A549 (cell line): ENCODE measurements around the gene SPIN1. TPM values are rescaled to one million over a fixed set of nuclear protein-coding genes. Genes with fewer than 3 reads are reported as not detected.

Source experiments
- ATAC-seq, 2 experiments: fragments of 200-7000 bp in 1 of 2; fragments of >200 bp in 1 of 2; cut with Nextera tagmentation in 1 of 2; cut with Tn5 transposase in 1 of 2; 3 replicates each; pipeline versions ENCODE4 v1.8.0 to v1.9.1; 2018 to 2020; ENCODE audit warnings: mild to moderate bottlenecking in 1 of 2, moderate library complexity in 1 of 2
- CTCF ChIA-PET: fragments of 300-600 bp; sonication (Branson Sonifier 250); formaldehyde crosslinking; extraction: SDS; loops from one replicate; lab custom pipeline; 2021; ENCODE audit warnings: antibody characterized with exemption, inconsistent platforms; lab: Yijun Ruan, JAX
- POLR2A ChIA-PET: fragments of 350-600 bp; formaldehyde crosslinking; extraction: SDS; loops from one replicate; lab custom pipeline; 2021; ENCODE audit warnings: antibody characterized with exemption, inconsistent platforms; lab: Yijun Ruan, JAX
- DNase-seq, 2 experiments: peaks; one replicate each; pipeline versions ENCODE4 v3.0.0 to v3.0.0-alpha.2; 2011 to 2016; ENCODE audit warnings: low read depth in 1 of 2, low spot score in 1 of 2
- FAIRE-seq: peaks from 2 replicates; lab custom pipeline; 2011; peaks lifted over from hg19 to GRCh38; lab: Jason Lieb, UNC
- H3K27ac ChIP-seq, 2 experiments: fragments of >200 bp; sonication (Bioruptor Twin); formaldehyde crosslinking; 3 replicates each; pipeline ENCODE4 v1.5.1; 2016 to 2017
- H3K4me1 ChIP-seq: fragments of >200 bp; sonication (Bioruptor Twin); formaldehyde crosslinking; 3 replicates; pipeline ENCODE4 v1.6.1; 2016
- H3K4me2 ChIP-seq: fragments of >200 bp; sonication (Bioruptor Twin); formaldehyde crosslinking; 3 replicates; pipeline ENCODE4 v1.6.1; 2016
- H3K4me3 ChIP-seq: fragments of >200 bp; sonication (Bioruptor Twin); formaldehyde crosslinking; 3 replicates; pipeline ENCODE4 v1.5.1; 2016
- H3K9me3 ChIP-seq: fragments of >200 bp; sonication (Bioruptor Twin); formaldehyde crosslinking; 3 replicates; pipeline ENCODE4 v1.6.1; 2016
- CBX2 ChIP-seq: fragments of 200-600 bp; sonication (generic); IDR thresholded peaks from 2 replicates; pipeline ENCODE4 v1.6.1; 2016; ENCODE audit warnings: low read depth, mild to moderate bottlenecking, borderline replicate concordance
- CHD2 ChIP-seq: fragments of 150-350 bp; IDR thresholded peaks from 2 replicates; pipeline ENCODE4 v1.6.1; 2014; ENCODE audit warnings: low read length; ENCODE audit not compliant: partially characterized antibody
- CHD4 ChIP-seq: fragments of 200-600 bp; sonication (generic); IDR thresholded peaks from 2 replicates; pipeline ENCODE4 v1.6.1; 2016; ENCODE audit warnings: antibody characterized with exemption, mild to moderate bottlenecking, borderline replicate concordance
- EHF ChIP-seq: fragments of 250-450 bp; sonication (Bioruptor Pico); IDR thresholded peaks from 2 replicates; pipeline ENCODE4 v1.5.0; 2020; ENCODE audit warnings: mild to moderate bottlenecking
- EHMT2 ChIP-seq: fragments of 200-600 bp; sonication (generic); IDR thresholded peaks from 2 replicates; pipeline ENCODE4 v1.6.1; 2016; ENCODE audit warnings: antibody characterized with exemption, low read depth, mild to moderate bottlenecking, moderate library complexity
- ESRRA ChIP-seq: fragments of 150-350 bp; IDR thresholded peaks from 2 replicates; pipeline ENCODE4 v1.6.1; 2014; ENCODE audit warnings: mild to moderate bottlenecking, low read length, borderline replicate concordance
- FOXS1 ChIP-seq: fragments of 250-450 bp; sonication (Bioruptor Pico); IDR thresholded peaks from 2 replicates; pipeline ENCODE4 v1.5.0; 2020; ENCODE audit warnings: mild to moderate bottlenecking, moderate library complexity
- GATA3 ChIP-seq: IDR thresholded peaks from 2 replicates; pipeline ENCODE4 v1.6.1; 2012; ENCODE audit warnings: borderline replicate concordance
- HDAC2 ChIP-seq: fragments of 200-600 bp; sonication (generic); IDR thresholded peaks from 2 replicates; pipeline ENCODE4 v1.6.1; 2016
- HEYL ChIP-seq: fragments of 250-450 bp; sonication (Bioruptor Pico); IDR thresholded peaks from 2 replicates; pipeline ENCODE4 v1.8.0; 2021; ENCODE audit warnings: mild to moderate bottlenecking, moderate library complexity
- HOXA7 ChIP-seq: fragments of 250-450 bp; sonication (Bioruptor Pico); IDR thresholded peaks from 2 replicates; pipeline ENCODE4 v1.5.0; 2020; ENCODE audit warnings: mild to moderate bottlenecking, moderate library complexity
- HOXB5 ChIP-seq: fragments of 250-450 bp; sonication (Bioruptor Pico); IDR thresholded peaks from 2 replicates; pipeline ENCODE4 v1.5.0; 2020; ENCODE audit warnings: mild to moderate bottlenecking, moderate library complexity
- JUN ChIP-seq, 2 experiments: fragments of >200 bp; sonication (Bioruptor Twin); formaldehyde crosslinking; IDR thresholded peaks; 2 replicates in 1 of 2; 3 replicates in 1 of 2; pipeline ENCODE4 v1.6.1; 2016 to 2017
- KDM1A ChIP-seq: fragments of 200-600 bp; sonication (generic); IDR thresholded peaks from 2 replicates; pipeline ENCODE4 v1.6.1; 2016; ENCODE audit warnings: low read depth, mild to moderate bottlenecking
- MAZ ChIP-seq: fragments of 150-350 bp; IDR thresholded peaks from 2 replicates; pipeline ENCODE4 v1.6.1; 2014; ENCODE audit warnings: antibody characterized with exemption, low read depth, low read length, borderline replicate concordance
- POLR2A ChIP-seq: IDR thresholded peaks from 2 replicates; pipeline ENCODE4 v1.6.1; 2012; ENCODE audit warnings: mild to moderate bottlenecking, low read length
- RARB ChIP-seq: fragments of 250-450 bp; sonication (Bioruptor Pico); IDR thresholded peaks from 2 replicates; pipeline ENCODE4 v1.8.0; 2021; ENCODE audit warnings: mild to moderate bottlenecking, moderate library complexity
- RFX5 ChIP-seq: fragments of 450-650 bp; IDR thresholded peaks from 2 replicates; pipeline ENCODE4 v1.7.1; 2014; ENCODE audit warnings: antibody characterized with exemption, mild to moderate bottlenecking, moderate library complexity
- RNF2 ChIP-seq: fragments of 200-600 bp; sonication (generic); IDR thresholded peaks from 2 replicates; pipeline ENCODE4 v1.6.1; 2016; ENCODE audit warnings: low read depth, mild to moderate bottlenecking, antibody characterized with exemption, moderate library complexity, borderline replicate concordance
- ZNF302 ChIP-seq: fragments of 250-450 bp; sonication (Bioruptor Pico); IDR thresholded peaks from 2 replicates; pipeline ENCODE4 v1.9.0; 2021; ENCODE audit warnings: inconsistent platforms, mild to moderate bottlenecking, moderate library complexity
- WGBS: methylation state at CpG from one replicate; pipeline ENCODE4 v1.1.6; 2017; ENCODE audit errors: missing lambda C conversion rate; 5-methylcytosine and 5-hydroxymethylcytosine counted together
- polyA plus RNA-seq, 4 experiments: library from polyadenylated mRNA; depleted of rRNA in 3 of 4; stranded (reverse); fragments of >200 nt; fragmentation: RNase III in 1 of 4; extraction: RNeasy Plus Mini Kit Qiagen cat#74134 plus additional on column Dnase treatment in 1 of 4; gene quantifications; 2 replicates in 3 of 4; 3 replicates in 1 of 4; pipeline ENCODE4 v1.2.3, GENCODE V29; 2011 to 2017
- TF ChIP-seq, protein P1 (sequence below): fragments of 250-450 bp; sonication (Bioruptor Pico); IDR thresholded peaks from 2 replicates; pipeline ENCODE4 v1.5.0; 2021; ENCODE audit warnings: mild to moderate bottlenecking, moderate library complexity, borderline replicate concordance
- TF ChIP-seq, protein P2 (sequence below): fragments of >200 bp; sonication (Bioruptor Twin); formaldehyde crosslinking; IDR thresholded peaks from 3 replicates; pipeline ENCODE4 v1.5.1; 2016
- TF ChIP-seq, protein P3 (sequence below): IDR thresholded peaks from 2 replicates; pipeline ENCODE4 v1.6.1; 2012; ENCODE audit warnings: low read depth, borderline replicate concordance

The SPIN1 gene
- polyA plus RNA-seq, 2 of the 4 experiments (the other 2 are of a cell fraction): 47.8 to 83.9 TPM

DNA sequence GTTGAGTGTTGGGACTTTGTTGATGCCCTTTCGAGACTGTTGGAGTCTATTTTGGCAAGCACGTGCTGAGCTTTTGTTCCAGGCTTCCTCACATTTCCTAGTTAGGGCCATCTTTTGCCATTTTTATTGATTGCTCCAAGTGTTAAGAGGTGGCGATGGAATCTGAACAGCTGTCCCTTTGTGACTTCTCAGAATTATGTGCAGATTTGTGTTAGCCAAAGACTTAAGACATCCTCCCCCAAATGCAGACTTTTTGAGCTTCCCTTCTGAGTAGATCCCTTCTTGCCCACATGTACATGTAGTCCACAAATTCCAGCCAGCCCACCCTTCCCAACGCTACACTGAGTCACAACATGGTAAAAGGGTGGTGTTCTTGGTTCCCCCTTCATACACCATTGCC lies 59.2 kb downstream of the SPIN1 start (continued):
- TF ChIP-seq, protein P1, sequence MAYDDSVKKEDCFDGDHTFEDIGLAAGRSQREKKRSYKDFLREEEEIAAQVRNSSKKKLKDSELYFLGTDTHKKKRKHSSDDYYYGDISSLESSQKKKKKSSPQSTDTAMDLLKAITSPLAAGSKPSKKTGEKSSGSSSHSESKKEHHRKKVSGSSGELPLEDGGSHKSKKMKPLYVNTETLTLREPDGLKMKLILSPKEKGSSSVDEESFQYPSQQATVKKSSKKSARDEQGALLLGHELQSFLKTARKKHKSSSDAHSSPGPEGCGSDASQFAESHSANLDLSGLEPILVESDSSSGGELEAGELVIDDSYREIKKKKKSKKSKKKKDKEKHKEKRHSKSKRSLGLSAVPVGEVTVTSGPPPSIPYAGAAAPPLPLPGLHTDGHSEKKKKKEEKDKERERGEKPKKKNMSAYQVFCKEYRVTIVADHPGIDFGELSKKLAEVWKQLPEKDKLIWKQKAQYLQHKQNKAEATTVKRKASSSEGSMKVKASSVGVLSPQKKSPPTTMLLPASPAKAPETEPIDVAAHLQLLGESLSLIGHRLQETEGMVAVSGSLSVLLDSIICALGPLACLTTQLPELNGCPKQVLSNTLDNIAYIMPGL: no peak
- no peak for TF ChIP-seq ZNF302 (CRISPR knock-in tag)
- TF ChIP-seq, protein P2, sequence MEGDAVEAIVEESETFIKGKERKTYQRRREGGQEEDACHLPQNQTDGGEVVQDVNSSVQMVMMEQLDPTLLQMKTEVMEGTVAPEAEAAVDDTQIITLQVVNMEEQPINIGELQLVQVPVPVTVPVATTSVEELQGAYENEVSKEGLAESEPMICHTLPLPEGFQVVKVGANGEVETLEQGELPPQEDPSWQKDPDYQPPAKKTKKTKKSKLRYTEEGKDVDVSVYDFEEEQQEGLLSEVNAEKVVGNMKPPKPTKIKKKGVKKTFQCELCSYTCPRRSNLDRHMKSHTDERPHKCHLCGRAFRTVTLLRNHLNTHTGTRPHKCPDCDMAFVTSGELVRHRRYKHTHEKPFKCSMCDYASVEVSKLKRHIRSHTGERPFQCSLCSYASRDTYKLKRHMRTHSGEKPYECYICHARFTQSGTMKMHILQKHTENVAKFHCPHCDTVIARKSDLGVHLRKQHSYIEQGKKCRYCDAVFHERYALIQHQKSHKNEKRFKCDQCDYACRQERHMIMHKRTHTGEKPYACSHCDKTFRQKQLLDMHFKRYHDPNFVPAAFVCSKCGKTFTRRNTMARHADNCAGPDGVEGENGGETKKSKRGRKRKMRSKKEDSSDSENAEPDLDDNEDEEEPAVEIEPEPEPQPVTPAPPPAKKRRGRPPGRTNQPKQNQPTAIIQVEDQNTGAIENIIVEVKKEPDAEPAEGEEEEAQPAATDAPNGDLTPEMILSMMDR: no peak
- no peak for TF ChIP-seq EHMT2

DNA sequence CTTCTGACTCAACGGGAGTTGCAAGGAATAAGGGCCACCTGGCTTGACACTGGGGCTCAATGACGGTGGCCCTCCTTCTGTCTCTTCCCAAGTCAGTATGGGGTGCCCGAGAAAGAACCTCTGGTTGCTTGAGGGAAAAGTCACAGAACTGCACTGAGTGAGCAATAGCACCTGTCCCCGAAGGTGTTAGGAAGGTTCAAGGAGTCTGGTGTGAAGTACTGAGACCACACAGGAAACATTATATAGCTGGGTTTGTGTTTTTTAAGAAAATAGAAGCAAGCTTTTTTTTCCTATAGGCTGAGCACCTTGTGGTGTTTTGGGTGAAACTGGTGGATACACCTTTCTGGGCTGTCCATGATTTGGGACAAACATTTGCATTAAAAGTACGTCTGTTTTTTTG lies 62.9 kb downstream of the SPIN1 start:
- Histone ChIP-seq H3K9me3 (no peaks in the 10 kb centered on the region), H3K4me2 (no peak overlapping the region), H3K4me3 (no peak overlapping the region), H3K4me1 (no peaks in the 10 kb centered on the region), H3K27ac (no peak overlapping the region)
- WGBS: 88% methylated on average over 5 of the region's 5 CpGs
- TF ChIP-seq HEYL (CRISPR knock-in tag) (no peak), ESRRA (no peak), RFX5 (no peak), HOXA7 (CRISPR knock-in tag) (no peak), POLR2A (no peak), RNF2 (no peak), EHF (CRISPR knock-in tag) (no peak), CHD4 (no peak), RARB (CRISPR knock-in tag) (no peak), FOXS1 (CRISPR knock-in tag) (no peak), JUN (IDR thresholded peaks at IDR 0.05) (no peak), KDM1A (no peak), CBX2 (no peak)
- ATAC-seq (no peak), FAIRE-seq (no peak), DNase-seq (no peak)
- CTCF ChIA-PET: interaction anchor here (0.9 kb wide), 1 partner anchor 79 kb away, joined by 3 read pairs; no protein-coding TSS in a partner anchor
- POLR2A ChIA-PET: no interaction called here

DNA sequence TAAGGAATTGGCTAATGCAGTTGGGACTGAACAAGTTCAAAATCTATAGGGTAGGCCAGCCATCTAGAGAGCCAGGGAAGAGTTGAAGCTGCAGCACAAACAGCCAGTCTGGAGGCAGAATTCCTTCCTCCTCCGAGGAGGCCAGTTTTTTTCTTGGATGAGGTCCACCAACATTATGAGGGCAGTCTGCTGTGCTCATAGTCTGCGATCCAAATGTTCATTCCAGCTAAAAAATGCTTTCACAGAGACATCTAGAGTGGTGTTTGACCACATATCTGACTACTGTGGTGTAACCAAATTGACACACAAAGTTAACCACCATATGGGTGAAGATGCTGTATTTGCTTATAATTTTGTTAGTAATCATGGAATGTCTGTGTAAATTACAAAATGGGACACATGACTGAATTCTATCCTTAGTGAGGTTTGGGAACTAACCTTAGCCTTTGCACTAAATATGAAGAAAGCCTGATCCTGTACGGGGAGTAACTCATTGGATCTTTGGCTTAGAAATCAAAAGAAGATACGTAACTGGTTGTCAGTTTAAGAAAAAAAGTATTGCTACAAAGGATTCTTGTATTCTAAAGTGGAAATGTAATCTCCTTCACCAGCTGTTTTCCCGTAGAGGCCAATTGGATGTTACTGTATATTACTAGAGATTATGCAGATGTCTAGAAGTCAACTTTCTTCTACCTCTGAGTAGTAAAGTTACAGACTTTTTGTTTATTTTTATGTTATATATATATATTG lies 70.6 kb downstream of the SPIN1 start:
- ATAC-seq (no peak; a peak in 1 of 6 replicates), DNase-seq (no peak), FAIRE-seq (no peak)
- H3K9me3 ChIP-seq: no peaks in the 10 kb centered on the region
- H3K4me3 ChIP-seq: no peak overlapping the region
- TF ChIP-seq, protein P3, sequence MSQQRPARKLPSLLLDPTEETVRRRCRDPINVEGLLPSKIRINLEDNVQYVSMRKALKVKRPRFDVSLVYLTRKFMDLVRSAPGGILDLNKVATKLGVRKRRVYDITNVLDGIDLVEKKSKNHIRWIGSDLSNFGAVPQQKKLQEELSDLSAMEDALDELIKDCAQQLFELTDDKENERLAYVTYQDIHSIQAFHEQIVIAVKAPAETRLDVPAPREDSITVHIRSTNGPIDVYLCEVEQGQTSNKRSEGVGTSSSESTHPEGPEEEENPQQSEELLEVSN: no peak
- TF ChIP-seq KDM1A (no peak), RNF2 (no peak), HDAC2 (no peak), HOXB5 (CRISPR knock-in tag) (no peak), RFX5 (no peak), EHMT2 (no peak), CHD2 (no peak), GATA3 (no peak), CBX2 (no peak), MAZ (no peak), ESRRA (no peak)
- TF ChIP-seq, protein P2: no peak
- H3K4me1 ChIP-seq: peaks cover 14% of the 10 kb centered on the region
- H3K27ac ChIP-seq: no peak overlapping the region
- 92% methylated on average over 5 of the region's 5 CpGs for WGBS
- ChIA-PET CTCF (no interaction called here), POLR2A (no interaction called here)
- no peak overlapping the region for H3K4me2 ChIP-seq
